Measurements from ENCODE around the gene DOK1.
A peak's percentile ranks its signal among the peaks of the same experiment; 100 is the strongest.

Gene DOK1

DNA sequence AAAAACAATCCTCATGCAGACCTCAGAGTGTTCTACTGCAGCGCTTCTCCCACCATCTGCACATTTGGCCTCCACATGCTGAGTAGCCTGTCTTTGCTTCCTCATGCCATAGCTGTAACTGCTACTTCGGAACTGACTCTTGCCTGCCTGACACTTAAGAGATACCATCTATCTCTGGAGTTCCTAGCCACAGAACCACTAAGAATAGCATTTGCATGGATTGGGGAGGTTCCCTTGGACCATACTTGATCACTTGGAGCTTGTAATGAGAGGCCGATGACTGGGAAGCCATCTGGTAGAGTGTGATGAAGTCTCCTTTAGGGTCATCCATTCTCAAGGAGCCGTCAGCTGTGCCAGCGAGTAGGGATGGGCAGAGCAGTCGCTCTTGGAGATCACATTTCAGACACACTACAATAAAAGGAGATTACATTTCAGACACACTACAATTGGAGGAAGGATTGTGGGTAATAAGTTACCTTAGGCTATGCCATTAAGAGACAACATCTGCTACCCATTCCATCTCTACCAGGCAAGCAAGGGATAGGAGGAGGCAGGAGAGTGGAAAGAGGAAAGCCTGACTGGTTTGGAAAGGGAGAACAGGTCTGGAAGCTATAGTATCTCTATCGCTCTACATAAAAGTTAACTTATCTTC, 21.8 kb downstream of the DOK1 start:
- DNase-seq (ENCODE audit: extremely low read depth, low read depth): no peak
- TF ChIP-seq, protein P1, sequence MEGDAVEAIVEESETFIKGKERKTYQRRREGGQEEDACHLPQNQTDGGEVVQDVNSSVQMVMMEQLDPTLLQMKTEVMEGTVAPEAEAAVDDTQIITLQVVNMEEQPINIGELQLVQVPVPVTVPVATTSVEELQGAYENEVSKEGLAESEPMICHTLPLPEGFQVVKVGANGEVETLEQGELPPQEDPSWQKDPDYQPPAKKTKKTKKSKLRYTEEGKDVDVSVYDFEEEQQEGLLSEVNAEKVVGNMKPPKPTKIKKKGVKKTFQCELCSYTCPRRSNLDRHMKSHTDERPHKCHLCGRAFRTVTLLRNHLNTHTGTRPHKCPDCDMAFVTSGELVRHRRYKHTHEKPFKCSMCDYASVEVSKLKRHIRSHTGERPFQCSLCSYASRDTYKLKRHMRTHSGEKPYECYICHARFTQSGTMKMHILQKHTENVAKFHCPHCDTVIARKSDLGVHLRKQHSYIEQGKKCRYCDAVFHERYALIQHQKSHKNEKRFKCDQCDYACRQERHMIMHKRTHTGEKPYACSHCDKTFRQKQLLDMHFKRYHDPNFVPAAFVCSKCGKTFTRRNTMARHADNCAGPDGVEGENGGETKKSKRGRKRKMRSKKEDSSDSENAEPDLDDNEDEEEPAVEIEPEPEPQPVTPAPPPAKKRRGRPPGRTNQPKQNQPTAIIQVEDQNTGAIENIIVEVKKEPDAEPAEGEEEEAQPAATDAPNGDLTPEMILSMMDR (IDR thresholded peaks at IDR 0.05; ENCODE audit: low read depth, low read length): no peak

GRCh38 chr2:74576863-74577229, 22.3 kb downstream of the DOK1 start:
- TF ChIP-seq, protein P1 (IDR thresholded peaks at IDR 0.05; ENCODE audit: low read depth, low read length): peak; percentile 49
- DNase-seq (ENCODE audit: extremely low read depth, low read depth): peak; percentile 80

GRCh38 chr2:74577448-74577847, 22.9 kb downstream of the DOK1 start:
- DNase-seq (ENCODE audit: extremely low read depth, low read depth): no peak
- TF ChIP-seq, protein P1 (IDR thresholded peaks at IDR 0.05; ENCODE audit: low read depth, low read length): no peak

DNA sequence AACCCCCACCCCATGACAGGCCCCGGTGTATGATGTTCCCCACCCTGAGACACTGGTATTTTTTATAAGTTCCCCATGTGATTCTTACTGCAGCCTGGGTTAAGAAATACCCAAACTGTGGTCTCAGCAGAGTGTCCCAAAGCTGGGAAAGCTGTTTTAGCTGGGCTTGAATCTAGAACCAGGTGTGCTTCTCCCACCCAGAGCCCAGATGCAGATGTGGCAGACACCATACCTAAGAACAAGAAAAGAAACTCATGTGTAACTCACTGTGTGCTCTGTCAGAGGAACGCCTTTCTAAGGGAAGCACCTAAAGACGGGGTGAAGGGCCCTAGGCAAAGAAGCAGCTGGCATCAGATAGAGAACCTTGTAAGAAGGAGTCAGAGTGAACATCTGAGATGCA, 23.9 kb downstream of the DOK1 start:
- no peak for DNase-seq (ENCODE audit: extremely low read depth, low read depth)
- TF ChIP-seq, protein P1 (IDR thresholded peaks at IDR 0.05; ENCODE audit: low read depth, low read length): no peak

DNA sequence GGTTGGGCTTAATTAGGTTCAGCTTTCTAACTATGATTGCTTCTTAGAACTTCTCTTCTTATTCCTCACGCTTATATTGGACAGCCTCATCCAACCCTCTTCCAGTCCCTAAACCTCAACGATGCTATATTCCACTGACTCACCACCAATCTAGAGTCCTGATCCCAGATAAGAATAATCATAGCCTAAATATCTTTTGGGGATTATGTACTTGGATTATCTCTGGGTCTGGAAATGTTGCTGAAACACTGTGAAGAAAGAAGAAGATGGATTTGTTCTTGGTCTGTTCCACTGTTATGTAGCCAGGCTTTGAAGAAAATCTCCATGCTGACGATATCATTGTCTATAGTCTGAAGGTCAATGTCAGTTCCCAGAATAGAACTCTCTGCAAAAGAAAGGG, 26.9 kb downstream of the DOK1 start:
- no peak for DNase-seq (ENCODE audit: extremely low read depth, low read depth)
- TF ChIP-seq, protein P1 (IDR thresholded peaks at IDR 0.05; ENCODE audit: low read depth, low read length): no peak

- no peak for DNase-seq (ENCODE audit: extremely low read depth, low read depth)
- TF ChIP-seq, protein P1 (IDR thresholded peaks at IDR 0.05; ENCODE audit: low read depth, low read length): no peak
Observed at GRCh38 chr2:74582184-74582583, 27.7 kb downstream of the DOK1 start.

- TF ChIP-seq, protein P1 (IDR thresholded peaks at IDR 0.05; ENCODE audit: low read depth, low read length): no peak
- DNase-seq (ENCODE audit: extremely low read depth, low read depth): no peak
Observed at GRCh38 chr2:74583504-74583903, 29.0 kb downstream of the DOK1 start.

Measured in AG09319 (cell line).